SK-N-SH treated with all-trans-retinoic acid at 6 μM for 48 hours (cell line): ENCODE data around the gene TSKU.

Experiments used
- ATAC-seq: fragments of 200-7000 bp; cut with Tn5 transposase; 3 replicates; pipeline ENCODE4 v1.9.1; 2020; ENCODE audit warnings: mild to moderate bottlenecking, moderate library complexity
- ARNTL ChIP-seq: fragments of 450-650 bp; formaldehyde crosslinking; IDR thresholded peaks from 2 replicates; pipeline ENCODE4 v1.5.0; 2020; ENCODE audit warnings: low read depth, mild to moderate bottlenecking, moderate library complexity, borderline replicate concordance
- BACH2 ChIP-seq: fragments of 250-450 bp; sonication (Bioruptor Pico); IDR thresholded peaks from 2 replicates; pipeline ENCODE4 v1.9.0; 2021; ENCODE audit warnings: mild to moderate bottlenecking, borderline replicate concordance
- CSDC2 ChIP-seq: fragments of 250-450 bp; sonication (Bioruptor Pico); IDR thresholded peaks from 2 replicates; pipeline ENCODE4 v1.5.0; 2020; ENCODE audit warnings: mild to moderate bottlenecking, moderate library complexity
- ESRRG ChIP-seq: fragments of 250-450 bp; sonication (Bioruptor Pico); IDR thresholded peaks from 2 replicates; pipeline ENCODE4 v1.6.1; 2021; ENCODE audit warnings: mild to moderate bottlenecking
- GLIS3 ChIP-seq: fragments of 250-450 bp; sonication (Bioruptor Pico); IDR thresholded peaks from 2 replicates; pipeline ENCODE4 v1.5.0; 2020; ENCODE audit warnings: mild to moderate bottlenecking, moderate library complexity
- ISL1 ChIP-seq: fragments of 250-450 bp; sonication (Bioruptor Pico); IDR thresholded peaks from 2 replicates; pipeline ENCODE4 v2.1.2; 2022; ENCODE audit warnings: mild to moderate bottlenecking, moderate library complexity
- OSR1 ChIP-seq: fragments of 250-450 bp; sonication (Bioruptor Pico); IDR thresholded peaks from 2 replicates; pipeline ENCODE4 v1.8.0; 2022; ENCODE audit warnings: moderate library complexity, mild to moderate bottlenecking, inconsistent platforms
- RARB ChIP-seq: fragments of 250-450 bp; sonication (Bioruptor Pico); IDR thresholded peaks from 2 replicates; pipeline ENCODE4 v1.8.0; 2021; ENCODE audit warnings: mild to moderate bottlenecking, moderate library complexity
- SNAI2 ChIP-seq: fragments of 250-450 bp; sonication (Bioruptor Pico); IDR thresholded peaks from 2 replicates; pipeline ENCODE4 v1.5.0; 2020; ENCODE audit warnings: mild to moderate bottlenecking, moderate library complexity
- TCF4 ChIP-seq: fragments of 250-450 bp; sonication (Bioruptor Pico); IDR thresholded peaks from 2 replicates; pipeline ENCODE4 v1.8.0; 2021; ENCODE audit warnings: mild to moderate bottlenecking, moderate library complexity, borderline replicate concordance
- TOX ChIP-seq: fragments of 250-450 bp; sonication (Bioruptor Pico); IDR thresholded peaks from 2 replicates; pipeline ENCODE4 v1.8.0; 2021; ENCODE audit warnings: mild to moderate bottlenecking, moderate library complexity, borderline replicate concordance
- ZC3H10 ChIP-seq: fragments of 250-450 bp; sonication (Bioruptor Pico); IDR thresholded peaks from 2 replicates; pipeline ENCODE4 v1.5.1; 2021; ENCODE audit warnings: mild to moderate bottlenecking, moderate library complexity
- ZFP3 ChIP-seq: fragments of 250-450 bp; sonication (Bioruptor Pico); IDR thresholded peaks from 2 replicates; pipeline ENCODE4 v1.5.0; 2020; ENCODE audit warnings: mild to moderate bottlenecking, moderate library complexity
- ZNF565 ChIP-seq: fragments of 450-650 bp; formaldehyde crosslinking; conservative IDR thresholded peaks from 2 replicates; pipeline ENCODE4 v1.5.0; 2020; ENCODE audit warnings: low read depth, mild to moderate bottlenecking, moderate library complexity
- ZNF70 ChIP-seq: fragments of 450-650 bp; formaldehyde crosslinking; IDR thresholded peaks from 2 replicates; pipeline ENCODE4 v1.5.0; 2020; ENCODE audit warnings: mild to moderate bottlenecking, moderate library complexity
- ZNF8 ChIP-seq: fragments of 450-650 bp; formaldehyde crosslinking; IDR thresholded peaks from 2 replicates; pipeline ENCODE4 v1.5.0; 2020; ENCODE audit warnings: mild to moderate bottlenecking, moderate library complexity
- TF ChIP-seq, protein P1 (sequence below): fragments of 250-450 bp; sonication (Bioruptor Pico); IDR thresholded peaks from 2 replicates; pipeline ENCODE4 v1.8.0; 2020; ENCODE audit warnings: mild to moderate bottlenecking, moderate library complexity, borderline replicate concordance
- TF ChIP-seq, protein P2 (sequence below): fragments of 250-450 bp; sonication (Bioruptor Pico); IDR thresholded peaks from 2 replicates; pipeline ENCODE4 v1.5.0; 2020; ENCODE audit warnings: mild to moderate bottlenecking, moderate library complexity
- TF ChIP-seq, protein P3 (sequence below): fragments of 250-450 bp; sonication (Bioruptor Pico); IDR thresholded peaks from 2 replicates; pipeline ENCODE4 v1.5.1; 2021; ENCODE audit warnings: mild to moderate bottlenecking, moderate library complexity
- TF ChIP-seq, protein P4 (sequence below): fragments of 250-450 bp; sonication (Bioruptor Pico); IDR thresholded peaks from 2 replicates; pipeline ENCODE4 v1.5.1; 2020; ENCODE audit warnings: low read depth, mild to moderate bottlenecking, moderate library complexity

Gene TSKU

DNA sequence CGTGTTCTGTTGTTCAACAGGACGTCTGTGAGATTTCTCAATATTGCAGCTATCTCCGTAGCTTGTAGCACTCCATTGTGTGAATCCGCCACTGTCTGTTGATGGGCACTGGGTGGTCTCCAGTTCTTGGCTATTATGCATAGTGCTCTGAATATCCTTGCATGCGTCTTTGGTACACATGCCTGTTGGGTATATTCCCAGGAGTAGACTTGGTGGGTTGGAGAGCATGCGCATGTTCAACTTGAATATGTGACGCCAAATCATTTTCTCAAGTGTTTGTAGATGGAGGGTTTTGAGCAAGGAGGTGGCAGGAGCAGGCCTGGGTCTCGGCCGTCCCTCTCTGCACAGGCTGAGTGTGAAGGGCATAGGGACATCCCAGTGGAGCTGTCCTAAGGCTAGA is 24.8 kb upstream of the TSKU start:
- TF ChIP-seq GLIS3 (CRISPR knock-in tag): no peak
- ATAC-seq: no peak

DNA sequence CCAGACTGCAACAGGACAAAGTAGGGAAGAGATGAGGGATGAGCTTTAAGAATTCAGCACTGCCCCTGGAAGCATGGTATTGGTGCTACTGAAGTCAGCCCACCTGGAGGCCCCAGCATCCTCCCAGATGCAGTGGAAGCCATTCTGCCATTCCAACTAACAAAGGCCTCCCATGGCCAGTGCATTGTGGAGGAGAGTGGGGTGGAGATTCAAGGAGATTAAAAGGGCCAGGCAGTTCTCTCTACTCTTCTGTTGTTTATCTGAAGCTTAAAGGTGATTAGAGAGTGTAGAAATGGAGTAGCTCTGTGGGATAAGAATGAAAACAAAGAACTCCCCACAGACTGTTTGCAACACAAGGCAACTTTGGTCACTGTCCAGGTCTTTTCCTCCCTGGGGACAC is 24.1 kb upstream of the TSKU start:
- TF ChIP-seq ZC3H10 (CRISPR knock-in tag) (no peak), ISL1 (CRISPR knock-in tag) (no peak), ZNF8 (CRISPR knock-in tag) (no peak), GLIS3 (CRISPR knock-in tag) (no peak), TOX (CRISPR knock-in tag) (no peak), ZNF70 (CRISPR knock-in tag) (no peak), OSR1 (CRISPR knock-in tag) (no peak), ARNTL (CRISPR knock-in tag) (no peak), TCF4 (CRISPR knock-in tag) (no peak), ZNF565 (CRISPR knock-in tag) (no peak), ZFP3 (no peak)
- TF ChIP-seq, protein P1, sequence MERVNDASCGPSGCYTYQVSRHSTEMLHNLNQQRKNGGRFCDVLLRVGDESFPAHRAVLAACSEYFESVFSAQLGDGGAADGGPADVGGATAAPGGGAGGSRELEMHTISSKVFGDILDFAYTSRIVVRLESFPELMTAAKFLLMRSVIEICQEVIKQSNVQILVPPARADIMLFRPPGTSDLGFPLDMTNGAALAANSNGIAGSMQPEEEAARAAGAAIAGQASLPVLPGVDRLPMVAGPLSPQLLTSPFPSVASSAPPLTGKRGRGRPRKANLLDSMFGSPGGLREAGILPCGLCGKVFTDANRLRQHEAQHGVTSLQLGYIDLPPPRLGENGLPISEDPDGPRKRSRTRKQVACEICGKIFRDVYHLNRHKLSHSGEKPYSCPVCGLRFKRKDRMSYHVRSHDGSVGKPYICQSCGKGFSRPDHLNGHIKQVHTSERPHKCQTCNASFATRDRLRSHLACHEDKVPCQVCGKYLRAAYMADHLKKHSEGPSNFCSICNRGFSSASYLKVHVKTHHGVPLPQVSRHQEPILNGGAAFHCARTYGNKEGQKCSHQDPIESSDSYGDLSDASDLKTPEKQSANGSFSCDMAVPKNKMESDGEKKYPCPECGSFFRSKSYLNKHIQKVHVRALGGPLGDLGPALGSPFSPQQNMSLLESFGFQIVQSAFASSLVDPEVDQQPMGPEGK (CRISPR knock-in tag): no peak
- TF ChIP-seq, protein P2, sequence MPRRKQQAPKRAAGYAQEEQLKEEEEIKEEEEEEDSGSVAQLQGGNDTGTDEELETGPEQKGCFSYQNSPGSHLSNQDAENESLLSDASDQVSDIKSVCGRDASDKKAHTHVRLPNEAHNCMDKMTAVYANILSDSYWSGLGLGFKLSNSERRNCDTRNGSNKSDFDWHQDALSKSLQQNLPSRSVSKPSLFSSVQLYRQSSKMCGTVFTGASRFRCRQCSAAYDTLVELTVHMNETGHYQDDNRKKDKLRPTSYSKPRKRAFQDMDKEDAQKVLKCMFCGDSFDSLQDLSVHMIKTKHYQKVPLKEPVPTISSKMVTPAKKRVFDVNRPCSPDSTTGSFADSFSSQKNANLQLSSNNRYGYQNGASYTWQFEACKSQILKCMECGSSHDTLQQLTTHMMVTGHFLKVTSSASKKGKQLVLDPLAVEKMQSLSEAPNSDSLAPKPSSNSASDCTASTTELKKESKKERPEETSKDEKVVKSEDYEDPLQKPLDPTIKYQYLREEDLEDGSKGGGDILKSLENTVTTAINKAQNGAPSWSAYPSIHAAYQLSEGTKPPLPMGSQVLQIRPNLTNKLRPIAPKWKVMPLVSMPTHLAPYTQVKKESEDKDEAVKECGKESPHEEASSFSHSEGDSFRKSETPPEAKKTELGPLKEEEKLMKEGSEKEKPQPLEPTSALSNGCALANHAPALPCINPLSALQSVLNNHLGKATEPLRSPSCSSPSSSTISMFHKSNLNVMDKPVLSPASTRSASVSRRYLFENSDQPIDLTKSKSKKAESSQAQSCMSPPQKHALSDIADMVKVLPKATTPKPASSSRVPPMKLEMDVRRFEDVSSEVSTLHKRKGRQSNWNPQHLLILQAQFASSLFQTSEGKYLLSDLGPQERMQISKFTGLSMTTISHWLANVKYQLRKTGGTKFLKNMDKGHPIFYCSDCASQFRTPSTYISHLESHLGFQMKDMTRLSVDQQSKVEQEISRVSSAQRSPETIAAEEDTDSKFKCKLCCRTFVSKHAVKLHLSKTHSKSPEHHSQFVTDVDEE (CRISPR knock-in tag): no peak
- TF ChIP-seq, protein P3, sequence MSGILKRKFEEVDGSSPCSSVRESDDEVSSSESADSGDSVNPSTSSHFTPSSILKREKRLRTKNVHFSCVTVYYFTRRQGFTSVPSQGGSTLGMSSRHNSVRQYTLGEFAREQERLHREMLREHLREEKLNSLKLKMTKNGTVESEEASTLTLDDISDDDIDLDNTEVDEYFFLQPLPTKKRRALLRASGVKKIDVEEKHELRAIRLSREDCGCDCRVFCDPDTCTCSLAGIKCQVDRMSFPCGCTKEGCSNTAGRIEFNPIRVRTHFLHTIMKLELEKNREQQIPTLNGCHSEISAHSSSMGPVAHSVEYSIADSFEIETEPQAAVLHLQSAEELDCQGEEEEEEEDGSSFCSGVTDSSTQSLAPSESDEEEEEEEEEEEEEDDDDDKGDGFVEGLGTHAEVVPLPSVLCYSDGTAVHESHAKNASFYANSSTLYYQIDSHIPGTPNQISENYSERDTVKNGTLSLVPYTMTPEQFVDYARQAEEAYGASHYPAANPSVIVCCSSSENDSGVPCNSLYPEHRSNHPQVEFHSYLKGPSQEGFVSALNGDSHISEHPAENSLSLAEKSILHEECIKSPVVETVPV (CRISPR knock-in tag): no peak
- TF ChIP-seq, protein P4, sequence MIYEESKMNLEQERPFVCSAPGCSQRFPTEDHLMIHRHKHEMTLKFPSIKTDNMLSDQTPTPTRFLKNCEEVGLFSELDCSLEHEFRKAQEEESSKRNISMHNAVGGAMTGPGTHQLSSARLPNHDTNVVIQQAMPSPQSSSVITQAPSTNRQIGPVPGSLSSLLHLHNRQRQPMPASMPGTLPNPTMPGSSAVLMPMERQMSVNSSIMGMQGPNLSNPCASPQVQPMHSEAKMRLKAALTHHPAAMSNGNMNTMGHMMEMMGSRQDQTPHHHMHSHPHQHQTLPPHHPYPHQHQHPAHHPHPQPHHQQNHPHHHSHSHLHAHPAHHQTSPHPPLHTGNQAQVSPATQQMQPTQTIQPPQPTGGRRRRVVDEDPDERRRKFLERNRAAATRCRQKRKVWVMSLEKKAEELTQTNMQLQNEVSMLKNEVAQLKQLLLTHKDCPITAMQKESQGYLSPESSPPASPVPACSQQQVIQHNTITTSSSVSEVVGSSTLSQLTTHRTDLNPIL (CRISPR knock-in tag): no peak
- no peak for ATAC-seq

DNA sequence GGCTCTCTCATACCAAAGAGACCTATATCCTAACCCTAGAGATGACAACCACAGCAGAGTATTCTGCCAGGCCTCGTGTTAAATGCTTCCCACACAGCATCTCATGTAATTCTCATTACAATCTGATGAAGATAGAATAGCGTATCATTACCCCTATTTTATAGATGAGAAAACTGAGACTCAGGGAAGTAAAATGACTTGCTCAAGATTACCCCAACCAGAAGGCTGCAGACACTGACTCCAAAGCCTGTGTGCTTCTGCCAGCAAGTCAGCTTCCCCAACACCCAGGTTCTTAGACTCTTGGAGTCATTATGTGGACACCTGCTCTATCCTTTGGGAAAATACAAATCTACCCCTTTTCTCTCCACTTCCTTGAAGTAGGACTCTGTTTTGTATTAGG is 23.6 kb upstream of the TSKU start:
- TF ChIP-seq, protein P3 (CRISPR knock-in tag): no peak
- TF ChIP-seq BACH2 (CRISPR knock-in tag): no peak
- TF ChIP-seq, protein P4 (CRISPR knock-in tag): no peak
- no peak for TF ChIP-seq TOX (CRISPR knock-in tag)
- TF ChIP-seq ESRRG (CRISPR knock-in tag): no peak
- no peak for TF ChIP-seq CSDC2 (CRISPR knock-in tag)
- TF ChIP-seq ZFP3: no peak
- TF ChIP-seq ARNTL (CRISPR knock-in tag): no peak
- no peak for TF ChIP-seq ZNF8 (CRISPR knock-in tag)
- TF ChIP-seq ZNF565 (CRISPR knock-in tag): no peak
- TF ChIP-seq GLIS3 (CRISPR knock-in tag): no peak
- no peak for TF ChIP-seq TCF4 (CRISPR knock-in tag)
- no peak for TF ChIP-seq ISL1 (CRISPR knock-in tag)
- TF ChIP-seq SNAI2 (CRISPR knock-in tag): no peak
- TF ChIP-seq RARB (CRISPR knock-in tag): no peak
- no peak for ATAC-seq
